Kidney (tissue), 22 donors: Measurements from ENCODE around the gene SLC38A8. TPM values are rescaled to one million over a fixed set of nuclear protein-coding genes. Genes with fewer than 3 reads are reported as not detected.

Experiments
- DNase-seq, 5 donors: peaks; one replicate each; pipeline ENCODE4 v3.0.0-alpha.2; 2013 to 2020
- FAIRE-seq: peaks from 2 replicates; lab custom pipeline; 2012; peaks lifted over from hg19 to GRCh38; lab: Jason Lieb, UNC
- H3K27ac ChIP-seq, 2 donors: one replicate each; pipeline ENCODE4 v1.7.0; 2013; ENCODE audit warnings: low read depth in 2 of 2, low read length in 2 of 2, inconsistent platforms in 1 of 2
- H3K27me3 ChIP-seq: one replicate; pipeline ENCODE4 v1.7.1; 2013; ENCODE audit warnings: low read length, inconsistent platforms; ENCODE audit not compliant: control insufficient read depth, insufficient read depth
- H3K36me3 ChIP-seq, 3 donors: one replicate each; pipeline versions ENCODE4 v1.7.0 to v1.7.1; 2013; ENCODE audit warnings: low read length in 3 of 3, control low read depth in 1 of 3, inconsistent platforms in 1 of 3; ENCODE audit not compliant: insufficient read depth in 3 of 3, control insufficient read depth in 2 of 3
- H3K4me1 ChIP-seq, 3 donors: one replicate each; pipeline versions ENCODE4 v1.7.0 to v1.7.1; 2013; ENCODE audit warnings: low read length in 3 of 3, inconsistent platforms in 1 of 3, low read depth in 1 of 3; ENCODE audit not compliant: control insufficient read depth in 2 of 3, insufficient read depth in 2 of 3
- H3K4me3 ChIP-seq, 3 donors: one replicate each; pipeline versions ENCODE4 v1.7.0 to v1.8.1; 2013; ENCODE audit warnings: low read length in 3 of 3, control low read depth in 1 of 3, inconsistent platforms in 1 of 3
- H3K9ac ChIP-seq, 3 donors: one replicate each; pipeline versions ENCODE4 v1.7.0 to v1.7.1; 2013; ENCODE audit warnings: low read length in 3 of 3, control low read depth in 1 of 3, inconsistent platforms in 1 of 3
- H3K9me3 ChIP-seq, 3 donors: one replicate each; pipeline versions ENCODE4 v1.7.0 to v1.7.1; 2013; ENCODE audit warnings: low read length in 3 of 3, control low read depth in 1 of 3, inconsistent platforms in 1 of 3; ENCODE audit not compliant: control insufficient read depth in 2 of 3, insufficient read depth in 1 of 3
- CTCF ChIP-seq: IDR thresholded peaks from 3 replicates; pipeline ENCODE4 v1.5.1; 2012; ENCODE audit warnings: mild to moderate bottlenecking, moderate library complexity, borderline replicate concordance; ENCODE audit not compliant: insufficient read depth; ENCODE audit errors: extremely low read depth
- intact Hi-C: fragments of 100-400 bp; cut with DNase I; formaldehyde crosslinking; loops from one replicate; pipeline ENCODE4 v1.11.1; 2022
- long read RNA-seq, 10 donors: library from polyadenylated mRNA in 1 of 10; unstranded in 1 of 10; transcript quantifications; one replicate each; pipeline ENCODE4 v2.0.0 and lab custom pipeline, GENCODE V29; 2021 to 2026
- polyA plus RNA-seq: library from polyadenylated mRNA; stranded (reverse); fragments of 350-450 nt; fragmentation: Illumina TruSeq; extraction: RNeasy Lipid Tissue Mini Kit (QIAGEN cat#74804); gene quantifications from one replicate; pipeline ENCODE4 v1.2.3, GENCODE V29; 2014; ENCODE audit warnings: low read depth, low replicate concordance; ENCODE audit not compliant: insufficient read depth
- total RNA-seq: library from RNA; stranded (reverse); fragmentation: NEBNext Ultra II Directional; extraction: Animal tissue kit (Norgen Biotek cat#: 25700); gene quantifications from one replicate; pipeline ENCODE4 v1.2.1, GENCODE V29; 2021
- donor health status: control.
- donor health status: control.
- donor health status: control.
- donor health status: control.
- donor health status: control.
- donor health status: DM: yes; HTN: yes; CAD: no.
- donor health status: Normal renal cell carcinoma (clear cell type).

SLC38A8 gene
- not detected for total RNA-seq
- polyA plus RNA-seq: 0.30 TPM
- long read RNA-seq, donor 1: 0 reads
- long read RNA-seq, donor 2: 0 reads
- long read RNA-seq, donor 3: 0 reads
- long read RNA-seq, donor 4: 0 reads
- long read RNA-seq, donor 5: 0 reads
- long read RNA-seq, donor 6: 0 reads
- long read RNA-seq, donor 7: 0 reads
- long read RNA-seq, donor 8: 0 reads
- long read RNA-seq, donor 9: 0 reads
- long read RNA-seq, donor 10: 0 reads

- intact Hi-C loops: no loop called here
- no peaks in the 10 kb centered on the region for H3K4me1 ChIP-seq
- no peaks in the 10 kb centered on the region for H3K36me3 ChIP-seq
- no peaks in the 10 kb centered on the region for H3K27me3 ChIP-seq
- no peak within 1 kb of the TSS for H3K9ac ChIP-seq
- no peak for DNase-seq
- H3K4me3 ChIP-seq: no peak within 1 kb of the TSS
- no peaks in the 10 kb centered on the region for H3K9me3 ChIP-seq
- TF ChIP-seq CTCF: no peak
- FAIRE-seq: no peak
- H3K27ac ChIP-seq: no peak within 1 kb of the TSS
These were observed at the start of gene SLC38A8 for GRCh38 chr16:84042308-84042878. SLC38A8 (minus strand) TSS chr16:84042795; CDS start chr16:84042157, 638 bp downstream.

GRCh38 chr16:84091460-84091859 lies 48.9 kb upstream of the SLC38A8 start:
- Histone ChIP-seq H3K4me3 (no peak overlapping the region), H3K27ac (no peak overlapping the region), H3K4me1 (no peaks in the 10 kb centered on the region), H3K27me3 (no peaks in the 10 kb centered on the region), H3K36me3 (peaks cover 3 to 78% (median 61%) of the 10 kb centered on the region in 3 donors), H3K9me3 (no peaks in the 10 kb centered on the region), H3K9ac (no peak overlapping the region)
- intact Hi-C loops: no loop called here
- TF ChIP-seq CTCF: no peak
- FAIRE-seq (no peak), DNase-seq (no peak)

- FAIRE-seq: no peak
- intact Hi-C loops: no loop called here
- TF ChIP-seq CTCF: no peak
These were observed 47.6 kb upstream of the SLC38A8 start for GRCh38 chr16:84090211-84090610.

More at GRCh38 chr16:84090211-84090610, 47.6 kb upstream of the SLC38A8 start:
- no peaks in the 10 kb centered on the region for H3K9me3 ChIP-seq
- no peak overlapping the region for H3K27ac ChIP-seq
- peaks cover 3 to 72% (median 62%) of the 10 kb centered on the region in 3 donors for H3K36me3 ChIP-seq
- H3K27me3 ChIP-seq: no peaks in the 10 kb centered on the region
- H3K9ac ChIP-seq: no peak overlapping the region
- H3K4me1 ChIP-seq: no peaks in the 10 kb centered on the region
- no peak overlapping the region for H3K4me3 ChIP-seq
- no peak for DNase-seq
